ENCODE data around the gene PRSS23. TPM values are rescaled to one million over a fixed set of nuclear protein-coding genes. Genes with fewer than 3 reads are reported as not detected.

Gene PRSS23
- total RNA-seq, 1 donor from 2014 or later: 38.5 TPM

DNA sequence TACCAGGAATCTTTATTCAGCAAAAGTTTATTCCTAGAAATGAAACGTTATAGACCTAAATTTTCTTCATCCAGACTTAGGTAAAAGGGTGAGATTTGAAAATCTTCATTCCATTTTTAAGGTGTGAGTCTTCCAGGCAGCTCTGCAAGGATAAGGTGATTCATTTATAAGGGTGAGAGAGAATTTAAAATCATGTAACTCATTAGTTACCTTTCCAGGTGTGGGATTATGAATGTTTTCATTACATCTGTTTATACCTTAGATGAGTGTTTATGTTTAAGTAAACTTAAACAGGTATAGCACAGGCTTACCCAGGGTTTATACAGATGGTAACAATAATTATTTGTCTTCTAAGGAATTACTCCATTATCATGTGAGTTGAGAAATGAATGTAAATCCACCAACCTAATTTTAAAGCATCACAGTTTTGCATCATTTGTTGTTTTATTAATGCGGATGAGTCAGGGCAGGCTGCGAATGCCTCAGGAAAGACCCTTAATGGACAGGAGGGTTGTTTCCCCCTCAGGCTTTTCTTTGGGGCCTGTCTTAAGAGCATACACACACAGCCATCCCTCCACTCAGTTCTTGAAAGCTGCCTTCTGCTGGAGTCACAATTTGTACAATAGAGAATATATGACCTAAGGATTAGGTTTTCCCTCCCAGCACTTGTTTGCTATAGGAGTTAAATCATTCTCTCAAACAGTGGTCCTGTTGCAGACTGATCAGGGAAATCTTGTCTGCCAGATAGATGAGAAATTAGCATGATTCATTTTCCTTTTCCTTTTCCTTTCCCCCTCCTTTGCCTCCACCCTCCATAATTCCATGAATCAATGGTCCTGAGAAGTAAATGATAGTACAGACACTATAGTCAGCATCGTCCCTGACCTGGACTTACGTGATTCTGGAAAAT is 3.0 kb downstream of the PRSS23 start:
- Histone ChIP-seq H3K27me3 (ENCODE audit: control insufficient read depth, insufficient read depth, low read length) (no peaks in the 10 kb centered on the region), H3K36me3 (ENCODE audit: control insufficient read depth, insufficient read depth, low read length) (no peaks in the 10 kb centered on the region), H3K4me3 (ENCODE audit: low read depth, low read length) (no peak overlapping the region)
- no peak for TF ChIP-seq CTCF (IDR thresholded peaks at IDR 0.05; ENCODE audit: insufficient read depth, low read length, poor library complexity, severe bottlenecking)
- no peak for DNase-seq (ENCODE audit: low read depth)

GRCh38 chr11:86804951-86805350 is 4.6 kb downstream of the PRSS23 start:
- H3K27me3 ChIP-seq (ENCODE audit: control insufficient read depth, insufficient read depth, low read length): no peaks in the 10 kb centered on the region
- no peak for DNase-seq (ENCODE audit: low read depth)
- TF ChIP-seq CTCF (IDR thresholded peaks at IDR 0.05; ENCODE audit: insufficient read depth, low read length, poor library complexity, severe bottlenecking): no peak

GRCh38 chr11:86805873-86806310 is 5.5 kb downstream of the PRSS23 start:
- DNase-seq (ENCODE audit: low read depth): no peak
- Histone ChIP-seq H3K4me3 (ENCODE audit: low read depth, low read length) (no peak overlapping the region), H3K36me3 (ENCODE audit: control insufficient read depth, insufficient read depth, low read length) (no peaks in the 10 kb centered on the region), H3K27me3 (ENCODE audit: control insufficient read depth, insufficient read depth, low read length) (no peaks in the 10 kb centered on the region)
- TF ChIP-seq CTCF (IDR thresholded peaks at IDR 0.05; ENCODE audit: insufficient read depth, low read length, poor library complexity, severe bottlenecking): no peak

More at GRCh38 chr11:86804951-86805350, 4.6 kb downstream of the PRSS23 start:
- Histone ChIP-seq H3K4me3 (ENCODE audit: low read depth, low read length) (no peak overlapping the region), H3K36me3 (ENCODE audit: control insufficient read depth, insufficient read depth, low read length) (no peaks in the 10 kb centered on the region)

GRCh38 chr11:86806903-86807302 is 6.6 kb downstream of the PRSS23 start:
- H3K36me3 ChIP-seq (ENCODE audit: control insufficient read depth, insufficient read depth, low read length): no peaks in the 10 kb centered on the region
- no peaks in the 10 kb centered on the region for H3K27me3 ChIP-seq (ENCODE audit: control insufficient read depth, insufficient read depth, low read length)
- H3K4me3 ChIP-seq (ENCODE audit: low read depth, low read length): no peak overlapping the region
- no peak for TF ChIP-seq CTCF (IDR thresholded peaks at IDR 0.05; ENCODE audit: insufficient read depth, low read length, poor library complexity, severe bottlenecking)
- DNase-seq (ENCODE audit: low read depth): no peak

GRCh38 chr11:86807360-86807759 is 7.0 kb downstream of the PRSS23 start:
- TF ChIP-seq CTCF (IDR thresholded peaks at IDR 0.05; ENCODE audit: insufficient read depth, low read length, poor library complexity, severe bottlenecking): no peak
- no peaks in the 10 kb centered on the region for H3K36me3 ChIP-seq (ENCODE audit: control insufficient read depth, insufficient read depth, low read length)
- no peaks in the 10 kb centered on the region for H3K27me3 ChIP-seq (ENCODE audit: control insufficient read depth, insufficient read depth, low read length)
- H3K4me3 ChIP-seq (ENCODE audit: low read depth, low read length): no peak overlapping the region
- no peak for DNase-seq (ENCODE audit: low read depth)

Data from kidney epithelial cell (primary cell).